Heart left ventricle (tissue), 13 donors: ENCODE measurements around the gene SH3RF3.

ENCODE experiments used
- POLR2A ChIP-seq, 2 donors: fragments of 450-650 bp; IDR thresholded peaks; one replicate each; pipeline ENCODE4 v1.6.1; 2017; ENCODE audit warnings: antibody characterized with exemption in 2 of 2, mild to moderate bottlenecking in 2 of 2, moderate library complexity in 2 of 2
- TF ChIP-seq, protein P1 (sequence below), 12 donors: fragments of 200-600 bp; sonication (generic) in 4 of 12; IDR thresholded peaks; one replicate each; pipeline versions ENCODE4 v1.5.0 to v1.8.0; 2018 to 2022; ENCODE audit warnings: antibody characterized with exemption in 12 of 12, mild to moderate bottlenecking in 5 of 12
- donor health status: ischemic (EF 13 %, LVEDD 7.1; RV severe dilation, severe dysfunction).
- donor health status: DM: no; HTN: yes; CAD: no.
- donor health status: DM: no; HTN: no; CAD: no.
- donor health status: ischemic (EF 25% LVEDD 6.9; RV normal size, moderate dysfunction).
- donor health status: ischemic (EF 25% LVEDD 5.7; RV mildly dilated, moderate dysfunction).
- donor health status: ischemic (EF 35%, LVEDD 5.7; RV mildly dilated, moderate dysfunction).
- donor health status: nonischemic (EF 11% LVEDD 7.7; RV severe dilation, severe dysfunction).
- donor health status: DM: yes; HTN: yes; CAD: no.
- donor health status: PGD.
- donor health status: ischemic (EF 29% LVEDD 5.4; RV normal size, mild dysfunction).
- donor health status: nonischemic (EF 23%, LVEDD 6.1; RV moderate dilation, normal function).

- TF ChIP-seq, protein P1, sequence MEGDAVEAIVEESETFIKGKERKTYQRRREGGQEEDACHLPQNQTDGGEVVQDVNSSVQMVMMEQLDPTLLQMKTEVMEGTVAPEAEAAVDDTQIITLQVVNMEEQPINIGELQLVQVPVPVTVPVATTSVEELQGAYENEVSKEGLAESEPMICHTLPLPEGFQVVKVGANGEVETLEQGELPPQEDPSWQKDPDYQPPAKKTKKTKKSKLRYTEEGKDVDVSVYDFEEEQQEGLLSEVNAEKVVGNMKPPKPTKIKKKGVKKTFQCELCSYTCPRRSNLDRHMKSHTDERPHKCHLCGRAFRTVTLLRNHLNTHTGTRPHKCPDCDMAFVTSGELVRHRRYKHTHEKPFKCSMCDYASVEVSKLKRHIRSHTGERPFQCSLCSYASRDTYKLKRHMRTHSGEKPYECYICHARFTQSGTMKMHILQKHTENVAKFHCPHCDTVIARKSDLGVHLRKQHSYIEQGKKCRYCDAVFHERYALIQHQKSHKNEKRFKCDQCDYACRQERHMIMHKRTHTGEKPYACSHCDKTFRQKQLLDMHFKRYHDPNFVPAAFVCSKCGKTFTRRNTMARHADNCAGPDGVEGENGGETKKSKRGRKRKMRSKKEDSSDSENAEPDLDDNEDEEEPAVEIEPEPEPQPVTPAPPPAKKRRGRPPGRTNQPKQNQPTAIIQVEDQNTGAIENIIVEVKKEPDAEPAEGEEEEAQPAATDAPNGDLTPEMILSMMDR (IDR thresholded peaks at IDR 0.05) = peak in 7 of 12 donors; percentile 12 to 45 (median 14)
- no peak for TF ChIP-seq POLR2A (IDR thresholded peaks at IDR 0.05)
These were observed 189.3 kb downstream of the SH3RF3 start for GRCh38 chr2:109318150-109318948.
